Upper lobe of left lung (tissue), 4 donors: ENCODE results near the gene HPD.

Experiments used
- CTCF ChIP-seq, 6 experiments: fragments of 450-650 bp in 4 of 6; fragments of 200-600 bp in 2 of 6; sonication (generic) in 2 of 6; IDR thresholded peaks; one replicate each; pipeline ENCODE4 v1.5.1; 2016 to 2019; ENCODE audit warnings: antibody characterized with exemption in 6 of 6
- EP300 ChIP-seq, 4 donors: sonication (generic); formaldehyde crosslinking; IDR thresholded peaks; one replicate each; pipeline ENCODE4 v1.5.1; 2017; ENCODE audit warnings: antibody characterized with exemption in 4 of 4, control low read depth in 2 of 4
- POLR2A ChIP-seq, 4 donors: fragments of 450-650 bp; IDR thresholded peaks; one replicate each; pipeline ENCODE4 v1.5.1; 2016 to 2017; ENCODE audit warnings: antibody characterized with exemption in 4 of 4, mild to moderate bottlenecking in 2 of 4
- POLR2AphosphoS5 ChIP-seq, 2 donors: sonication (generic); formaldehyde crosslinking; IDR thresholded peaks; one replicate each; pipeline ENCODE4 v1.5.1; 2017; ENCODE audit warnings: antibody characterized with exemption in 2 of 2

- TF ChIP-seq CTCF (IDR thresholded peaks at IDR 0.05) (no peak), EP300 (IDR thresholded peaks at IDR 0.05) (no peak), POLR2A (IDR thresholded peaks at IDR 0.05) (no peak), POLR2AphosphoS5 (IDR thresholded peaks at IDR 0.05) (no peak)
Observed at GRCh38 chr12:121828306-121828705, 30.4 kb downstream of the HPD start.
